GM21786 (cell line): ENCODE results near the gene CEBPZOS.

Source experiments
- ATAC-seq: cut with Tn5 transposase; IDR thresholded peaks from one replicate; pipeline ENCODE4 v1.9.1; 2021; ENCODE audit not compliant: unreplicated experiment

Gene CEBPZOS

DNA sequence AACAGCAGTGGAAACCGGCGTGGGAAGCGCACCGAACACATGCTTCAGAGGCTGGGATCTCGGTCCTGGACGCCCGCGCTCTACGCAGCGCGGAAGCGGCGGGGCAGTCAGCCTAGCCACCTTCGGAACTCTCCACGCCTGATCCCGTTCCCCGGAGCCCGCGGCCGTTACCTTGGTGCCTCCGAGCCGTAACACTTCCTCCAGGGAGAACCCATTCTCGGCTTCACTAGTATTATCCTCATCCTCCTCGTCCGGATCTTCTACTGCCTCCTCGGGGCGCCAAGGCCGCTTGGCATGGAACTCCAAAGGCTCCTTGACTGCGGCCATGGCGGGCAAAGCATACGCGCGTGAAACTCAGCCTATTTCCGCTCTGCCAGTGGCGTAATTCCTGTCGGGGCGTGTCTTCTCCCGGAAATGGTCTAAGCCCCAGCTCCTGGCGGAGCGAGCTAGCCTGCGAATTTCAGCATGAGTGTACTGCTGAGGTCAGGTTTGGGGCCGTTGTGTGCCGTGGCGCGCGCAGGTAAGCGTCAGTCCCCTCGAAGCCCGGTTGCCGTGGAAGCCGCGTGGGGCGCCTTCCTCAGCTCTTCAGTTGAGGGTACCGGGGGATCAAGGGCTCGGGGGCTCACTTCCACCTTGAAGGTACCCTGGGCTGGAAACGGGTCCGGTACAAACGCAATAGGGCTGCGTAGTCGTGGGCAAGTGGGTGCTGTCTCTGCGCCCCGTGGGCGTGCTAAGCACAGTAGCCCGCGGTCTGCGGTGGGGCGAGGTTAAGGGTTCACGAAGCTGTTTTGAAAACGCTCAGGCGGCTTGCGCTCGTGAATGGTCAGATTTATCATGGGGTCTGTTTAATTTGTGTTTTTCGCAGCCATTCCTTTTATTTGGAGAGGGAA, 35.2 kb downstream of the CEBPZOS start, which contains the start of the genes CEBPZ and NDUFAF7:
TSS of gene CEBPZ (minus strand) at position 356 of the 890 bp plus-strand sequence. CDS start at position 327, 29 bp downstream.
TSS of gene NDUFAF7 (plus strand) at position 418 of the 890 bp plus-strand sequence. CDS start at position 466, 48 bp downstream.
- ATAC-seq = peak; percentile 96

DNA sequence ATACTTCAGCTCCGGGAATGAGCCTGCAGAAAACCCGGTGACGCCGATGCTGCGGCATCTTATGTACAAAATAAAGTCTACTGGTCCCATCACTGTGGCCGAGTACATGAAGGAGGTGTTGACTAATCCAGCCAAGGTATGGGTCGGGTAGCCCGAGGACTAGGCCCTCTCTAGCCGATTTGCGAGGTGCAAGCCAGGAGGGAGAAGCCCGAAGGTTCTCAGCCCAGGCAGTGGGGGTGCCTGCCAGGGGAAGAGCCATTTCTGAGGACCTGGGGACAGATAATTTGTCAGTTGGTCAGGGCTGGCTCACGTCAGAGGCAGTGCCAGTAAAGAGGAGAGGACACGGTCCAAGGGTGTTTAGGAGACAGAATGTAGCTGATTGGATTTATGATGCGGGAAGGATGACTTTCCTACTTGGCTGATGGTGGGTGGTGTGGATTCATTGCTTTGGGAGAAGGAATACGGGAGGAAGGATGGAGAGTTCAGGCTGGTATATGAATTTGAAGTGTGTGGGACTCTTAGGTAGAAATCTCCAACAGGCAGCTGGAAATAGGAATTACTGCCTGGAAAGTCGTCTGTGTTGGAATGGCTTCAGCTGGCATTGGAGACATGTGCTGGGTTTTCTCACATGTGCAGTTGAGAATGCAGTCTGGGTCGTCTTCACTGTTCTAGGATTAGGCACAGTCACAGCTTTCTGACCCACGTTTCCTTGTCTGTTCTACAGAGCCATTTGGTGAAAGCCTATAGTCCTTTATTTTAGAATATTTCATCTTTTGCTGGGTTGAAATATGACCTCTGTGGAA, 36.0 kb downstream of the CEBPZOS start:
- ATAC-seq = no peak

DNA sequence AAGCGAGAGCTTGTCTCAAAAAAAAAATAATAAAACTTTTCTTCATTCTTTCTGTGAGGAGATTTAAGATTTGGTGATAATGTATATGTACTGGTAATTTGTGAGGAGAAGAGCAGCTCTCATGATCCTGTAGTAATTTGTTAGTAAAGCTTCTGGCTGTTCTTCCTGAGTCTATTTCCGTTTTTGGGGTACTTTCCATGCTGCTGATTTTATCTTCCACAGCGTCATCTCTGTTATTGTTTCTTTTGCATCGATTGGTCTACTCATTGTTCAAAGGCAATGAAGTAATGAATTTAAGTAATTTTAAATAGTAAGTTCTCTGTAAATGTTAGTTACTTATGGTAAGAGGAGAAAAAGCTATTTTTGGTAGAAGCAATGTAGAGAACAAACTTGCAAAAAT, 47.1 kb downstream of the CEBPZOS start:
- no peak for ATAC-seq

GRCh38 chr2:37244017-37244416, 47.7 kb downstream of the CEBPZOS start:
- peak; percentile 98 for ATAC-seq

DNA sequence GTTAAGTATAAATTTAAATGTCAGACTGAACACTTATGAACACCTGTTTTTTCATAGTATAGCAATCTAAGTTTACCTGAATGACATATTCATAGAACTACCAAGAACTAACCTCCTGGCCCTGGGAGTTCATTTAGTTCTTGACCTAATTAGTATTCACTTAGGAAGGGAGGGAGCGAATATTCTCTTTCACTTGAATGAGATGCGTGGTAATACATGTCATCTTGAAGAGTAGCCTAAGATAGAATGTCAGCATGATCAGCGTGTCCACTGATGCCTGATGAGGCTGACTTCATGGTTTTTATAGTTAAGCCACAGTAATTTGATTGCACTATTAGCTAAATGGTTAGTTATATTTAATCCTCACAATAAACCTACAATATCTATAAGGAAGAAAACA, 48.5 kb downstream of the CEBPZOS start:
- ATAC-seq = no peak

- no peak for ATAC-seq
Measured at GRCh38 chr2:37246205-37246604, 49.9 kb downstream of the CEBPZOS start.

DNA sequence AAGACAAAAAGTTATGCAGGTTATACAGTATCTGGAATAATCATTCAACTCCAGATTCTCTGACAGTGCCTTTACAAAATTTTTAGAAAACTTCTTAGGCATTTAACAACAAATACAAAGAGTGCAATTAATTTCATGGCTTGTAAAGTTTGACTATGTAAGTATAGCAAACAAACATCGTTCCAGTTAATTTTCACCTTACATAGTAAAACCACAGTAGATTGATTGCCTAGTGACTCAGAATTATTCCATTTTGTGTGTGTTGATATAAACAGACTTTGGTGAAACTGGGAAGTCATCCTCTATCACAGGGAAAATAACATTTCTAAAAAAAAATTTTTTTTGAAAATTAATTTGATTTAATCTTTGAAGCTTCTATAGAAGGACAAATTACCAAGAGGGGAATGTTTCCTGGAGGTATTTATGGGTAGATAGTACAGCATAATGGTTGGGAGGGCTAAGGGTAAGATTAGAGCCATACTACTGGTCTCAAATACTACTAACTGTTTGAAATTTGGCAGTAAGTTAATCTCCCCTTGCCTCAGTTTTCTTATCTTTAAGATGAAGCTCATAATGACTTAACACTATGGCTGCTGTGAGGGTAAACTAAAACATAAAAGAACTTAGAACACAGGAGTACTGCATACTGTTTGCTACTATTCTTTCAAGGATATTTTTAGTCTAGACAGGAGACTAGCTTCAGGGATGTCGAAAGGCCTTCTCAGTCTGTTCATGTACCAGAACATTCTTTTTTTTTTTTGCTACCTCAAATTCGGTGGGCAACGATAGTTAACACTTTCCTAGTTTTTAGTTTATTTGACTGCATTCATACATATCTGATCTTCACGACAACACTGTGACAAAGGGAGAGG, 54.8 kb downstream of the CEBPZOS start:
- ATAC-seq = no peak
